IPS-18a (cell line): ENCODE measurements around the gene ZNF783.
"Not testable (repeated sequence)": the region's sequence is repeated elsewhere in the genome, so short reads cannot be mapped to it uniquely, and the experiment has no call there.

Experiments used
- H3K27ac ChIP-seq: one replicate; pipeline ENCODE4 v1.5.1; 2013; ENCODE audit warnings: low read length
- H3K27me3 ChIP-seq: one replicate; pipeline ENCODE4 v1.6.1; 2013; ENCODE audit warnings: mild to moderate bottlenecking, low read length; ENCODE audit not compliant: control insufficient read depth, insufficient read depth
- H3K36me3 ChIP-seq: one replicate; pipeline ENCODE4 v1.6.1; 2013; ENCODE audit warnings: low read depth, low read length; ENCODE audit not compliant: control insufficient read depth
- H3K4me1 ChIP-seq: one replicate; pipeline ENCODE4 v1.6.1; 2013; ENCODE audit warnings: low read depth, low read length; ENCODE audit not compliant: control insufficient read depth
- H3K4me3 ChIP-seq: one replicate; pipeline ENCODE4 v1.5.1; 2013; ENCODE audit warnings: low read length
- H3K9ac ChIP-seq: one replicate; pipeline ENCODE4 v1.6.1; 2013; ENCODE audit warnings: mild to moderate bottlenecking, low read length, moderate library complexity
- H3K9me3 ChIP-seq: one replicate; pipeline ENCODE4 v1.6.1; 2013; ENCODE audit warnings: low read depth, low read length; ENCODE audit not compliant: control insufficient read depth

The ZNF783 gene

DNA sequence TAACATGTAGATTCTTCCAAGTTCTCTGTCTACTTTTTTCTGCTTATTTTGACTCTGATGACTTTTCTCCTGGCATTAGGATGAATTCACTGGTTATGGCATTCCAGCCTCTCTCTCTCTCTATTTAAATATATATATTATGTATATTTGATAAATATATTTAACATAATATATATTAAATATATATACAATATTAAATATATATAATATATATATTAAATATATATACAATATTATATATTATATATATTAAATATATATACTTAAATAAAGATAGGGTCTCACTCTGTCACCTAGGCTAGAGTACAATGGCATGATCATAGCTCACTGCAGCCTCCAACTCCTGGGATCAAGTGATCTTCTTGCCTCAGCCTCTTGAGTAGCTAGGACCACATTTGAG lies 60.7 kb downstream of the ZNF783 start:
- Histone ChIP-seq H3K4me3 (no peak overlapping the region), H3K36me3 (no peaks in the 10 kb centered on the region), H3K27ac (no peak overlapping the region), H3K27me3 (no peaks in the 10 kb centered on the region), H3K9ac (no peak overlapping the region), H3K4me1 (peaks cover 14% of the 10 kb centered on the region), H3K9me3 (no peaks in the 10 kb centered on the region)

DNA sequence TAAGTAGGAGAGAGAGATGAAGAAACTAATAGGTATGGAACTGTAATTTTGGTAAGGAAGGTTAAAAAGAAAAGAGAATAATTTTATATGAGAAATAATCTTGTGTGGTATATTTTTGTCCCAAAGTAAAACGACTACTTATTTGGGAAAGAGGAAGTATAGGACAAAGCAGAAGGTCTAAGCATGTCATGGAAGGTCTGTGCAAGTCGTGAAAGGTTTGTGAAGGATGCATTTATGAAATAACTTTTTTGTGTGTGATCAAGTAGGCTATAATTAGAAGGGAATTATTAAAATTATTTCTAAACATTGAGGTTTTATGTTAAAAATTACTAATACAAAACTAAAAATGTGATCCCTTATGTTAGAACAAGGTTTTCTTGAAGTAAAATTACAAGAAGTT lies 63.3 kb downstream of the ZNF783 start:
- Histone ChIP-seq H3K4me1 (peaks cover 9% of the 10 kb centered on the region), H3K9me3 (no peaks in the 10 kb centered on the region), H3K36me3 (no peaks in the 10 kb centered on the region), H3K27me3 (no peaks in the 10 kb centered on the region), H3K4me3 (no peak overlapping the region), H3K9ac (no peak overlapping the region), H3K27ac (no peak overlapping the region)

- Histone ChIP-seq H3K27me3 (no peaks in the 10 kb centered on the region), H3K27ac (no peak overlapping the region), H3K9me3 (no peaks in the 10 kb centered on the region), H3K9ac (no peak overlapping the region), H3K4me1 (no peaks in the 10 kb centered on the region), H3K4me3 (no peak overlapping the region), H3K36me3 (no peaks in the 10 kb centered on the region)
These were observed 67.3 kb downstream of the ZNF783 start for GRCh38 chr7:149329265-149329664.

DNA sequence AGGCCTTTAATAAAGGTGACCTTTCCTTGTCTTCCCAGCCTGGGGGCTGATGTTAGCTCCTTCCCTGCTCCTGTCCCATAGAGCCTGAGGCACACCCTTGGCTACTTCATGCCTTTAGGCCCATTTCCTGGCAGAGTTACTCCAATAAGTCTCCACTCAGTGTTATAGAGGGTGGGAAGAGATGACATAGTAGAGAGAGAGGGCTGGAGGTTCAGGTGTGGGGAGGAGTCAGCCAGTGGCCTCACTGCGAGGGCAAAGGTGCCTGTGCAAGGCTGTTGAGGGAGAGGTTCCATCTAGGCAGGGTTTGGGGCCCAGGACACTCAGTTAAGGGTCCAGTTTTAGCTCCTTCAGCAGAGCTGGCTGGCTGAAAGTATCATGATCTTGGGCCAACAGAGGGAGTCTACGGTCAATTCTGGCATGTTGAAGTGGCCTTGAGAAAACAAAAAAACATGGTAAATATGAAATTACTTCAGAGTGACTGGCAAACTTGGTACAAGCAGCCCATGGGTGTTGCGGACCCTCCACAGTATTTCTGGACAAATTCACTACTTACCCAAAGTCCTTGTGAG lies 67.9 kb downstream of the ZNF783 start:
- no peaks in the 10 kb centered on the region for H3K4me1 ChIP-seq
- H3K27ac ChIP-seq = no peak overlapping the region
- no peak overlapping the region for H3K9ac ChIP-seq
- no peaks in the 10 kb centered on the region for H3K36me3 ChIP-seq
- H3K4me3 ChIP-seq = no peak overlapping the region
- no peaks in the 10 kb centered on the region for H3K9me3 ChIP-seq
- H3K27me3 ChIP-seq = no peaks in the 10 kb centered on the region

DNA sequence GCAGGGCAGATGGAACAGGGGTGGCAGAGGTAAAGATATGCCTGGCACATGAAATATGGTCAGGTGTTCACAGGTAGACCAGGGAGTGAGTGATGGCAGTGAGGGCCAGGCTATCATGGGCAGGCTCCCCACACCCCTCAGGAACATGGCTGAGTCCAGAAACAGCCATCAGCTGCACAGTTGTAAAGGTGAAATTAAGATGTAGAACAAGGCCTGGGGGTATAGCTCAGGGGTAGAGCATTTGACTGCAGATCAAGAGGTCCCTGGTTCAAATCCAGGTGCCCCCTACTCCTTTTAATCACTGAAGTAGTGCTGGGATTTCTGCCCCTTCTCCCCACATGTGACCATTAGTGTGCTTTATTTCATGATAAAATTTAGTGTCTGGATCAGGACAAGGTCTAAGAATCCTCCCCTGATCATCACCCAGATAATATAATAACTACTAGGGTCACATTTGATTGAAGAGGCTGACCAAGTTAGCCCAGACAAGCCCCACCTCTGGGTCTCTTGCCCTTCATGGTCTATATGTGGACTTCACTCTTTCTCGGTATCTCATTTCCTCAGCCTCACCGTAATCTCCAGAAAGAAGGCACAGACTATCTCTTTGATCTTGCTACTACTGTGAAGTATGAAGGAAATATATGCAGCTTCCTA lies 69.0 kb downstream of the ZNF783 start:
- Histone ChIP-seq H3K4me3 (no peak overlapping the region), H3K27ac (no peak overlapping the region), H3K9me3 (no peaks in the 10 kb centered on the region), H3K27me3 (no peaks in the 10 kb centered on the region), H3K4me1 (no peaks in the 10 kb centered on the region), H3K9ac (no peak overlapping the region), H3K36me3 (no peaks in the 10 kb centered on the region)

GRCh38 chr7:149332602-149333320 lies 70.8 kb downstream of the ZNF783 start:
- not testable (repeated sequence) for H3K36me3 ChIP-seq, H3K27me3 ChIP-seq, H3K4me3 ChIP-seq, H3K27ac ChIP-seq, H3K9me3 ChIP-seq, H3K9ac ChIP-seq, H3K4me1 ChIP-seq

- H3K9ac ChIP-seq = no peak overlapping the region
- no peaks in the 10 kb centered on the region for H3K4me1 ChIP-seq
- no peaks in the 10 kb centered on the region for H3K27me3 ChIP-seq
- H3K27ac ChIP-seq = no peak overlapping the region
- no peaks in the 10 kb centered on the region for H3K36me3 ChIP-seq
- H3K4me3 ChIP-seq = no peak overlapping the region
- H3K9me3 ChIP-seq = no peaks in the 10 kb centered on the region
These were observed 71.3 kb downstream of the ZNF783 start for GRCh38 chr7:149333321-149333717.

GRCh38 chr7:149334219-149334618 lies 72.2 kb downstream of the ZNF783 start:
- no peak overlapping the region for H3K9ac ChIP-seq
- H3K36me3 ChIP-seq = no peaks in the 10 kb centered on the region
- no peaks in the 10 kb centered on the region for H3K9me3 ChIP-seq
- H3K27me3 ChIP-seq = no peaks in the 10 kb centered on the region
- no peaks in the 10 kb centered on the region for H3K4me1 ChIP-seq
- H3K4me3 ChIP-seq = no peak overlapping the region
- no peak overlapping the region for H3K27ac ChIP-seq
